HG03135 (cell line): ENCODE data around the gene WASF3.

Source experiments
- ATAC-seq: cut with Tn5 transposase; IDR thresholded peaks from one replicate; pipeline ENCODE4 v1.9.1; 2021; ENCODE audit warnings: mild to moderate bottlenecking, moderate library complexity; ENCODE audit not compliant: unreplicated experiment

WASF3 gene

DNA sequence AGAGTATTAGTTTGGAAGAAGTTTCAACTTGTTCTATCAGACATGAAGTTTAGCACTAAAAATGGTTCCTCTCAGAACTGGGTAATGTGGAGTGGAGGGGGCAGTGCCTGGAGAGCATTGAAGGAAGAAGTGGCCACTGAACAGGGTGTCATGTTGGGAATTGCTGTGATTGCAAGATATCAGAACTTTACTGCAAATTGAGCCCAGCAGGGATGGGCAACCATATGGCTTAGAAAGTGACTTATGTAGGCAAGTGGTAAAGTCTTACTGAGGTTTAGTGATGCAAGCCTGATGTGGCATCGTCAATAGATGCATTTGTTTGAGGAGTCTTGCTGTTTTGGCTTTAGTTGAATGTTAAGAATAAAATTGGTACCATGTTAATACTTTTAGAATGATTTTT lies 31.7 kb downstream of the WASF3 start:
- ATAC-seq = no peak

DNA sequence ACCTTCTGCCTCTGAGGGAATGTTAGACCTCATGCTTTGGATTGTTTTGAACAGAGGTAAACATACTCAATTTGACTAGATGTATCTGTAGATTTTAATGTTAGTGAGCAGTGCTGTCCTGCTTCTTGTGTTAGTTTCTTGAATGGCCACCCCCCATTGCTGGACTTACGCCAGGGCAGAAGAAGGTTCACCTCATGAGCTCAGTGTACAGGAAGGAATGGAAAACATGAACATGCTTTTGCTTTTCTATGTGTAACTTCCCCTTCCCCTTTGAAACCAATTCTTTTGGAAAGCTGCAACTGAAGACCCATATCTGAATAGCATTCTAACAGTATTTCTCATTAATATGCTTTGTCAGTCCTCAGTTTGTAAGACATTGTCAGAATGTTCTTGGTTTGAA lies 32.3 kb downstream of the WASF3 start:
- ATAC-seq = no peak

GRCh38 chr13:26590379-26590778 lies 32.9 kb downstream of the WASF3 start:
- ATAC-seq = no peak

DNA sequence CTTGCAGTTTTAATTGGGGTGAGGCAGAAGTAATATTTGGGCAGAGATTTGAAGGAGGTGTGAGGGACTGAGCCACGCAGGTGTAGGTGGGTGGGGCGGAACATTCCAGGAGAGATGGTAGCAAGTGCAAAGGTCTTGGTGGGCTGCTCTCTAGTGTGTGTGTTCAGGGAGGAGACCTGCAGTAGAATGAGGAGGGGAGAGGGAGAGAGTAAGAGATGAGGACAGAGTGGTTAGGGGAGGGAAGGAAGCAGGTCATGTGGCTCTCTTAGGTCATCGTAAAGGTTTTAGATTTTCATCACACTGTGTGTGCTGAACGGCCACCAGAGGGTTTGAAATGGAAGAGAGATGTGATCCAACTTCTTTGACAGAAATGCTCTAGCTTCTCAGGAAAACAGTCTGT lies 33.5 kb downstream of the WASF3 start:
- ATAC-seq = no peak

GRCh38 chr13:26591672-26592071 lies 34.2 kb downstream of the WASF3 start:
- no peak for ATAC-seq

DNA sequence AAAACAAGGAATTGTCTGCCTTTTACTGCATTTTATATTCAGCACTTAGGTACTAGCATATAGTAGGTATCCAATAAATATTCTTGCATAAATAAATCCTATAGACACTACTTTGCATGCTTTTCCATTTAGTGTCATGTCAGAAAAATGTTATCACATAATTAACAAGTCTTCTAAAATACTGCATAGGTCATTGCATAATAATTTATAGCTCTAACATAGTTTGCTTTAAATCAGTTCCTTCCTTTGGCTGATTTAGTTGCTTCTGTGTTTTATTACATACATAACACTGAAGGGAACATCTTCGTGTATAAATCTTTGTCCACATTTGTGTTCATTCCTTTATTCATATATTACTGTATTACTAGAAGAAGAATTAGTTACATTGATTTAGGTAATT lies 36.2 kb downstream of the WASF3 start:
- no peak for ATAC-seq

- ATAC-seq = no peak
These were observed 36.9 kb downstream of the WASF3 start for GRCh38 chr13:26594363-26594762.

DNA sequence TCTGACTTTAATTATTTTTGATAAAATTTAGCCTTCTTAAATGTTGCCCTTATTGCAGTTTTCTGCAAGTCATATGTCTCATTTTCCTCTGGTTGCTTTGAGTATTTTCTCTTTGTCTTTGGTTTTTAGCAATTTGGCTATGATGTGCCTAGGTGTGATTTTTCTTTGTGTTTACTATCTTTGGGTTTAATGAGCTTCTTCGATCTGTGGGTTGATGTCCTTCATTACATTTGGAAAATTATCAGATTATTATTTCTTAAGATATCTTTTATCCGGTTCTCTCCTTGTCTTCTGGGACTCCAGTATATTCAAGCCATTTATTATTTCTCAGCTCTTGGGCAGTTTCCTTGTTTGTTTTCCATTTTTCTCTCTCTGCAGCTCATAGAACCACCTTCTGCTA lies 39.0 kb downstream of the WASF3 start:
- ATAC-seq = no peak

DNA sequence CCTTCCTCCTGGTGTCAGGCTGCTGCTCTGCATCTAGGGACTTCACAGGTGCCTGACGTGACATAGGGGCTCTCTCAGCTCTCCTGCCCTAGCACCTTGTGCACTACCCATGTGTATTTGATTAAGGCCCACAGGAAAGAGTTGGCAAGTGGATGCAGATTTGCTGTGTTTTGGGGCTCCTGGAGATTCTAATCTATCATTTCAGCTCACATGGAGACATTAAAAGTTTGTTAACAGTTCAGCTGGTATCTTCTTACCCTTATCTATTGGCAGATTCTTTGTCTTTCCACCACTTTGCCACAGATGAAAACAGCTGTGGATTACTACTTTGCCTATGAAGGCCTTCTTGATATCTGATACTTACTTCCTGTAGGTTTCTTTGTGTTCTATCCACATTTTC lies 41.9 kb downstream of the WASF3 start:
- no peak for ATAC-seq

DNA sequence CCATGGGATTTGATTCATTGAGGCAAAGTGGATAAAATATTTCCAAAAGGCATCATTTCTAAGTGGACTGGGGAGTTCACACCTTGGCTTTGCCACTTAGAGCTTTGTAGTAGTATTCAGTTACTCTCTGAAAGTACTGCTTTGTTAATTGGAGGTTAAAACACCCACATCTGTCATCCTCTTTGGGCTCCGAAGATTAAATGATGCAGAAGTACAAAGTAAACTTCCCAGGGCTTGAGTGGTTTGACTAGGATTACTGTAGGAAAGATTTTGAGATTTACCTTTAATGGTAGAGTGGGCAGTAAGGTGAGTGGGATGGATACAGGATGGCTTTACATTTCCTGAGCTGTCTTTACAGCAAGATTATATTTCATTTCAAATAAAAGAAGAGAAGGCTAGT lies 42.4 kb downstream of the WASF3 start:
- ATAC-seq = no peak

GRCh38 chr13:26600343-26600742 lies 42.9 kb downstream of the WASF3 start:
- no peak for ATAC-seq

DNA sequence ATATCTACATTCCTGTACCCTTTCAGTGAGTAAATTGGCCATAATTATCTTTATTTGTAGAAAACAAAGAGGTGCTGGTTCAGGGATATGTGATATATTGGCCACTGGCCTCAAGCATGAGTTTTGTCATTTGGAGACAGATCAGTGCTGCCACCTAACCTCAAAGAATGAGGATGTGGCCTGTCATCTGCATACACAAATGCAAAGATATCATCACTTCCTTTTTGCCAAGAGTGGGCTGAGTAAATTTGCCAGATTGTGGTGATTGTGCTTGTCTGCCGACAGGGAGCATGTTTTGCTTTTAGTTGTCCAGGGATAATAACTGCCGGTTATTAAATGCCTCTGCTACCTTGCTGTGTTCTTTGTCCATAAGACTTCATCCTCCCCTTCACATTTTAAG lies 44.2 kb downstream of the WASF3 start:
- no peak for ATAC-seq

GRCh38 chr13:26602783-26603182 lies 45.3 kb downstream of the WASF3 start:
- ATAC-seq = no peak

DNA sequence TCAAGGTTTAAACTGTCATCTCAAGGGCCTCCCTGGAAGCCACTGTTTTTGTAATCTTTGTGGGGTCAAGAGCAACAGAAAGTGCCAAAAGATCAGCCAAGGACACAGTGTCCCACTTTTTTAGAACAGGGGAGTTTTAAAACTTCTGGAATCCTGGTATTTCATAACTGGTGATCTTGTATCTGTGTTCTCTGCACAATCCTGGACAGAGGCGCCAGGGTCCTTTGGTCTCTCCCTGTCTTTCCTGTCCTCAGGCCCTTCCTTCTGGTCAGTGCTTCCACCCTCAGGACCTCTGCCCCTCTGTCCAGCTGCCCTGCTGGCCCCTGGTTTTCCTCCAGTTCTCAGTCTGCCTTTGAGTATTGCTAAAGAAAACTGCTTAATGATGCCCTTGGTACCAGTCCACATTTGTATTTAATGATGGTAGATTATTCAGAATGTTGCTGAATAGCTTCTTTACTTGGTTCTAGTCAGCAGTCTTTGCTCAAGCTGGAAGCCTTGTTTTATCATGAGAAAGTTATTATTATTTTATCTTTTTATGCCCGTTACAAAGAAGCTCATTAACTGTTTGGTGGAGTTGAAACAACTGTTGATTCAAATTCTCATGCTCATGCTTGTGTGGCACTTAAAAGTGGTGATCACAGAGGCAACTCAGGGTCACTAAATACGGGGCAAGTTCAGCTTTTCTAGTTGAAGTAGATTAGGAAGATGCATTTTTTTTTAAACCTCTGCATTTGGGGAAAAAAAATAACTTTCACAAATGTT lies 47.5 kb downstream of the WASF3 start:
- ATAC-seq = no peak

DNA sequence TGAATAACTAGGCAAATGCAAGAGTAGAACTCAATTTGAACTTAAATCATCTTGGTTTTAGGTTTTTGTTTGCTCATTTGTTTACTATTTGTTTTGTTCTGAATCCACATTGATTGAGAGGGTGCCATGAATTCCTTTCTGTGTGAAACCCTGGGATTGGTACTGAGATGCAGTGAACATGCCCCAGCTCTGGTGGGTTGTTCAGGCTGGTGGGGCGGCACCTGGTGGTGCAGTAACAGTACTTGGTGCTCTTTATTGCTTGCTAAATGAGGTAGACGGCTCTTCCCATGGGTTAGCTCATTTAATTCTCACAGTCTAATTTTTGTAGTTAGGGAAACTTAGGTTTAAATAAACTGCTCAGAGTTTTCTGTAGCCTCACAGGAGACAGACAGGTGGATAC lies 48.4 kb downstream of the WASF3 start:
- ATAC-seq = no peak

GRCh38 chr13:26606631-26607030 lies 49.1 kb downstream of the WASF3 start:
- no peak for ATAC-seq

DNA sequence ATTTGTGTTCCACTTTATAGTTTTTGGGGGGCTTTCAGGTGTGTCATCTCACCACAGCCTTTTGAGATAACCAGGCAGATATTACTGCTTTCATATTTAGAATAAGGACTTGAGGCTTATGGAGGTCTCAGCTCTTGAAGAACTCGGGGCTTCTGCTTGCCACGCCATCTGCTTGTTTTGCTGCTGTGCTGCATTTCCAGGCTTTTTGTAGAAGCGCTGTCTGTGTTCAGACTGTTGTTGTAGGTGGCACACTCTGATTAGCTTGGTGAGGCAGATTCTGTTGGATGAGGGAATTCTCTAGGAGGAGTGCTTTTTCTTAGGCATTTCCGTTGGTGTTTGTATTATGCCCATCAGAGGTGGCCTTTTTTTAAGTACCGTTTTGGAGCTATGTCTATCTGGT lies 57.2 kb downstream of the WASF3 start:
- no peak for ATAC-seq

DNA sequence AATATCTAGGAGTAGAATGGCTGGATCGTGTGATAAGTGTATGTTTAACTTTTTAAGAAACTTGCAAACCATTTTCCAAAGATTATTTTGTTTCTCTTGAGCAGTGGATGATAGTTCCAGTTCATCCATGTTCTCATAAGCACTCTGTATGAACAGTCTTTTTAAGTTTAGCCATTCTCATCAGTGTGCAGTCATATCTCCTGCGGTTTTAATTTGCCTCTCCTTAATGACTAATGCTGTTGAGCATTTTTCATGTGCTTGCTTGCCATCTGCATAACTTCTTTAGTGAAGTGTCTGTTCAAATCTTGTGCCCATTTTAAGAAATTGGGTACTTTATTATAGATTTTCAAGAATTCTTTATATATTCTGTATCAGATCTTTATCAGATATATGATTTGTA lies 58.6 kb downstream of the WASF3 start:
- no peak for ATAC-seq

- no peak for ATAC-seq
These were observed 61.2 kb downstream of the WASF3 start for GRCh38 chr13:26618726-26619125.

DNA sequence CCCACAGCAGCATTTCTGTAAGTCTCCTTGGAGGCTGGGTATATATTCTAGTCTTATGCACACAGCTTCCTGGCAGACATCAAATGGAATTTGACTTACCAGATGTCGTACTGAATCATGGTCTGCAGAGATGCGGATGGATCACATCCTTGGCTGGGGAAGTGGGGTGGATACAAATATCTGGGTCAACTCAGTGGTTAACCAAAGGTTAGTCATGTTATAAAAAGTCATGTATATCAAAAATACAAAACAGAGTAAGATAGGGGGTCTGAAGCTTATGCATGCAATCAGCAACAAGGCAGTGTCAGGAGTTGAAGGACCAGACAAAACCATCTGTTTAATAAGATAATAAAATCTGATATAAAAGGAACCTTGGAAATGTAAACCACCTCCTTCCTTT lies 61.9 kb downstream of the WASF3 start:
- no peak for ATAC-seq

GRCh38 chr13:26621731-26622401 lies 64.4 kb downstream of the WASF3 start:
- ATAC-seq = no peak

GRCh38 chr13:26623125-26623524 lies 65.6 kb downstream of the WASF3 start:
- ATAC-seq = no peak

GRCh38 chr13:26624572-26624971 lies 67.1 kb downstream of the WASF3 start:
- ATAC-seq = no peak
